Activated B cell treated with CpG ODN at 0.5 μM for 24 hours (primary cell): ENCODE data around the gene NSUN6. TPM values are rescaled to one million over a fixed set of nuclear protein-coding genes. Genes with fewer than 3 reads are reported as not detected.

Source experiments
- ATAC-seq: fragments of 200-7000 bp; cut with Tn5 transposase; one replicate; pipeline ENCODE4 v1.10.0; 2021; ENCODE audit warnings: low read depth, mild to moderate bottlenecking, moderate library complexity
- CTCF ChIA-PET: fragments of 350-600 bp; sonication (Branson Sonifier 250); formaldehyde crosslinking; loops from one replicate; lab custom pipeline; 2021; ENCODE audit warnings: antibody characterized with exemption; lab: Charles Lee
- POLR2A ChIA-PET: fragments of 350-600 bp; sonication (Branson Sonifier 250); formaldehyde crosslinking; loops from one replicate; lab custom pipeline; 2021; ENCODE audit warnings: antibody characterized with exemption; lab: Charles Lee
- DNase-seq: peaks from one replicate; pipeline ENCODE4 v3.0.0; 2022
- H3K27ac Mint-ChIP-seq: one replicate; pipeline ENCODE4 v1.8.0; 2020; ENCODE audit warnings: mixed read lengths
- H3K27me3 Mint-ChIP-seq: one replicate; pipeline ENCODE4 v1.8.0; 2021; ENCODE audit warnings: mixed read lengths
- H3K36me3 Mint-ChIP-seq: one replicate; pipeline ENCODE4 v1.8.0; 2021; ENCODE audit warnings: low read depth, mixed read lengths
- H3K4me1 Mint-ChIP-seq: one replicate; pipeline ENCODE4 v1.8.0; 2021; ENCODE audit warnings: mixed read lengths
- H3K4me3 Mint-ChIP-seq: one replicate; pipeline ENCODE4 v1.8.0; 2020; ENCODE audit warnings: mild to moderate bottlenecking, mixed read lengths
- H3K9me3 Mint-ChIP-seq: one replicate; pipeline ENCODE4 v1.8.0; 2020; ENCODE audit warnings: mixed read lengths
- intact Hi-C: fragments of 100-400 bp; cut with micrococcal nuclease; formaldehyde crosslinking; loops from one replicate; pipeline ENCODE4 v1.15.1; 2024
- total RNA-seq: library from RNA; stranded (reverse); gene quantifications from 2 replicates; pipeline ENCODE4 v1.2.3, GENCODE V29; 2022
- TF ChIP-seq, protein P1 (sequence below): fragments of 200-600 bp; IDR thresholded peaks from one replicate; pipeline ENCODE4 v1.8.0; 2022; ENCODE audit warnings: antibody characterized with exemption, mild to moderate bottlenecking

Gene NSUN6
- total RNA-seq, 1 donor from 2014 or later, result 18.4 TPM

GRCh38 chr10:18619016-18619415 lies 32.4 kb downstream of the NSUN6 start:
- no peak for DNase-seq
- Mint-ChIP-seq H3K4me3 (no peak overlapping the region), H3K27me3 (no peaks in the 10 kb centered on the region), H3K9me3 (no peaks in the 10 kb centered on the region), H3K4me1 (no peaks in the 10 kb centered on the region), H3K27ac (no peak overlapping the region), H3K36me3 (peaks cover 26% of the 10 kb centered on the region)
- ChIA-PET CTCF (no interaction called here), POLR2A (no interaction called here)
- ATAC-seq, result no peak
- TF ChIP-seq, protein P1, sequence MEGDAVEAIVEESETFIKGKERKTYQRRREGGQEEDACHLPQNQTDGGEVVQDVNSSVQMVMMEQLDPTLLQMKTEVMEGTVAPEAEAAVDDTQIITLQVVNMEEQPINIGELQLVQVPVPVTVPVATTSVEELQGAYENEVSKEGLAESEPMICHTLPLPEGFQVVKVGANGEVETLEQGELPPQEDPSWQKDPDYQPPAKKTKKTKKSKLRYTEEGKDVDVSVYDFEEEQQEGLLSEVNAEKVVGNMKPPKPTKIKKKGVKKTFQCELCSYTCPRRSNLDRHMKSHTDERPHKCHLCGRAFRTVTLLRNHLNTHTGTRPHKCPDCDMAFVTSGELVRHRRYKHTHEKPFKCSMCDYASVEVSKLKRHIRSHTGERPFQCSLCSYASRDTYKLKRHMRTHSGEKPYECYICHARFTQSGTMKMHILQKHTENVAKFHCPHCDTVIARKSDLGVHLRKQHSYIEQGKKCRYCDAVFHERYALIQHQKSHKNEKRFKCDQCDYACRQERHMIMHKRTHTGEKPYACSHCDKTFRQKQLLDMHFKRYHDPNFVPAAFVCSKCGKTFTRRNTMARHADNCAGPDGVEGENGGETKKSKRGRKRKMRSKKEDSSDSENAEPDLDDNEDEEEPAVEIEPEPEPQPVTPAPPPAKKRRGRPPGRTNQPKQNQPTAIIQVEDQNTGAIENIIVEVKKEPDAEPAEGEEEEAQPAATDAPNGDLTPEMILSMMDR, result no peak
- intact Hi-C loops, result loop anchor here (5.0 kb wide), 1 partner anchor 467 kb away; no protein-coding TSS in a partner anchor

GRCh38 chr10:18616337-18616736 lies 35.0 kb downstream of the NSUN6 start:
- Mint-ChIP-seq H3K4me3 (no peak overlapping the region), H3K4me1 (no peaks in the 10 kb centered on the region), H3K27ac (no peak overlapping the region), H3K36me3 (peaks cover 41% of the 10 kb centered on the region), H3K27me3 (no peaks in the 10 kb centered on the region), H3K9me3 (no peaks in the 10 kb centered on the region)
- ATAC-seq (no peak), DNase-seq (no peak)
- CTCF ChIA-PET, result no interaction called here
- TF ChIP-seq, protein P1, result no peak
- POLR2A ChIA-PET, result no interaction called here
- intact Hi-C loops, result loop anchor here (5.0 kb wide), 1 partner anchor 464 kb away; no protein-coding TSS in a partner anchor

GRCh38 chr10:18615618-18616017 lies 35.8 kb downstream of the NSUN6 start:
- intact Hi-C loops, result loop anchor here (5.0 kb wide), 1 partner anchor 463 kb away; no protein-coding TSS in a partner anchor
- POLR2A ChIA-PET, result no interaction called here
- DNase-seq, result no peak
- Mint-ChIP-seq H3K9me3 (no peaks in the 10 kb centered on the region), H3K4me1 (no peaks in the 10 kb centered on the region), H3K4me3 (no peak overlapping the region), H3K36me3 (peaks cover 45% of the 10 kb centered on the region), H3K27me3 (no peaks in the 10 kb centered on the region), H3K27ac (no peak overlapping the region)
- TF ChIP-seq, protein P1, result no peak
- ATAC-seq, result no peak
- CTCF ChIA-PET, result no interaction called here

DNA sequence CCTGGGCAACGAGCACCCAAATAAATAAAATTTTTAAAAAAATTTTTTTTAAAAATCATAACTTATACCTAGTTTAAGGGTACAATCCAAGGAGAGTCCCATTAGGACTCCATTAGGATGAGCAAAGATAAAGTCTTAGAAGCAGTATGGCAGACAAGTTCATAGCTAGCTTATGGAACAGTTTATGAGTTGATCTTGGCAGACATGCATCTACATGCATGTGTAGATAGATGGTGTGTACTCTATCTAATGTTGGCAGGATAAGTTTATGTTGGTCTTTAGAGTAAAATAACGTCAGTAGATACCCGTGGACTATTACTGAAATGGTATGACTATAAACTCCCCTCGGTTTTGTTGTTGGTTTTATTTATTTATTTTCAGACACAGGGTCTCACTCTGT lies 40.2 kb downstream of the NSUN6 start:
- Mint-ChIP-seq H3K27me3 (no peaks in the 10 kb centered on the region), H3K4me3 (no peak overlapping the region), H3K9me3 (no peaks in the 10 kb centered on the region), H3K27ac (no peak overlapping the region), H3K36me3 (peaks cover 54% of the 10 kb centered on the region), H3K4me1 (no peaks in the 10 kb centered on the region)
- POLR2A ChIA-PET, result no interaction called here
- DNase-seq (no peak), ATAC-seq (no peak)
- TF ChIP-seq, protein P1, result no peak
- CTCF ChIA-PET, result no interaction called here
- intact Hi-C loops, result no loop called here

DNA sequence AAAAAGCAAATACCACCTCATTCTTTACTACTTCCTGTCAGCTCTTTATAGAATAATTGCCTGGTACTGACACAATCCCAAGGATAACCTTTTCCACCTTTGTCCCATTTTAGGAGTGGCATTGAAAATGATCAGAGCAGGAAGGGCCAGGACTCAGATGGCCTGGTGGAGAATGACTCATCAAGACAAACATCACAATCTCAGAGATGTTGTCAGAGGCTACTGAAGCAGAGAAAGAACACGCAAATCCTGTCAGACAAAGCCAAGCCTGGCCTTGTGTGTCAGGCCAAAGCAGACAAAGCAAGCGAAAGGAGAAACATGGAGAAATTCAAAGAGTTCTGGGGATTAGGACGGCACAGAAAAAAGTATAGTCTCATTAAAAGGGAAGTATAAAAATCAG lies 40.9 kb downstream of the NSUN6 start:
- peaks cover 57% of the 10 kb centered on the region for H3K36me3 Mint-ChIP-seq
- ChIA-PET CTCF (no interaction called here), POLR2A (no interaction called here)
- no peak overlapping the region for H3K27ac Mint-ChIP-seq
- H3K4me3 Mint-ChIP-seq, result no peak overlapping the region
- TF ChIP-seq, protein P1, result no peak
- no peak for DNase-seq
- ATAC-seq, result no peak
- H3K4me1 Mint-ChIP-seq, result no peaks in the 10 kb centered on the region
- intact Hi-C loops, result no loop called here
- no peaks in the 10 kb centered on the region for H3K9me3 Mint-ChIP-seq
- no peaks in the 10 kb centered on the region for H3K27me3 Mint-ChIP-seq
